B cell (primary cell): Measurements from ENCODE around the gene AIFM2. TPM values are rescaled to one million over a fixed set of nuclear protein-coding genes. Genes with fewer than 3 reads are reported as not detected.

Experiments used
- ATAC-seq: fragments of 200-7000 bp; cut with Tn5 transposase; one replicate; pipeline ENCODE4 v1.10.0; 2021; ENCODE audit warnings: low read depth, mild to moderate bottlenecking, moderate number of reproducible peaks, moderate library complexity
- CTCF ChIA-PET: fragments of 350-600 bp; sonication (Branson Sonifier 250); formaldehyde crosslinking; loops from one replicate; lab custom pipeline; 2021; ENCODE audit warnings: antibody characterized with exemption, inconsistent platforms; lab: Charles Lee
- POLR2A ChIA-PET: fragments of 350-600 bp; sonication (Branson Sonifier 250); formaldehyde crosslinking; loops from one replicate; lab custom pipeline; 2021; ENCODE audit warnings: antibody characterized with exemption; lab: Charles Lee
- DNase-seq: peaks from one replicate; pipeline ENCODE4 v3.0.0; 2013
- H2AFZ ChIP-seq: 2 replicates; pipeline ENCODE4 v1.6.1; 2012; ENCODE audit warnings: mild to moderate bottlenecking, low read depth, low read length; ENCODE audit not compliant: insufficient read depth, poor library complexity, severe bottlenecking
- H3K27ac ChIP-seq, 2 donors: 1 replicate in 1 of 2; 2 replicates in 1 of 2; pipeline ENCODE4 v1.5.1; 2012 to 2013; ENCODE audit warnings: low read length in 2 of 2, mild to moderate bottlenecking in 2 of 2, moderate library complexity in 1 of 2
- H3K27me3 ChIP-seq, 4 experiments: fragments of 200-600 bp in 1 of 4; sonication (generic) in 1 of 4; replicated peaks in 1 of 4; 1 replicate in 2 of 4; 2 replicates in 2 of 4; pipeline versions ENCODE4 v1.6.1 to v1.7.0; 2013 to 2016; ENCODE audit warnings: low read length in 3 of 4, mild to moderate bottlenecking in 2 of 4, mixed read lengths in 1 of 4, moderate library complexity in 1 of 4; ENCODE audit not compliant: insufficient read depth in 4 of 4, control insufficient read depth in 3 of 4; ENCODE audit errors: control extremely low read depth in 1 of 4
- H3K36me3 ChIP-seq, 2 experiments: replicated peaks in 1 of 2; 1 replicate in 1 of 2; 2 replicates in 1 of 2; pipeline versions ENCODE4 v1.6.1 to v1.7.1; 2013; ENCODE audit warnings: low read length in 1 of 2; ENCODE audit not compliant: insufficient read depth in 2 of 2, control insufficient read depth in 1 of 2; ENCODE audit errors: control extremely low read depth in 1 of 2, extremely low read depth in 1 of 2
- H3K4me1 ChIP-seq, 2 donors: fragments of 200-600 bp in 1 of 2; sonication (generic) in 1 of 2; 1 replicate in 1 of 2; 2 replicates in 1 of 2; pipeline versions ENCODE4 v1.5.1 to v1.6.1; 2013 to 2017; ENCODE audit warnings: low read length in 2 of 2; ENCODE audit not compliant: control insufficient read depth in 2 of 2, insufficient read depth in 2 of 2
- H3K4me2 ChIP-seq: replicated peaks from 2 replicates; pipeline ENCODE3; 2012; ENCODE audit warnings: mild to moderate bottlenecking, low read depth, low read length; ENCODE audit not compliant: poor library complexity, severe bottlenecking
- H3K4me3 ChIP-seq, 5 experiments: fragments of 200-600 bp in 1 of 5; sonication (generic) in 1 of 5; 1 replicate in 3 of 5; 2 replicates in 2 of 5; pipeline versions ENCODE4 v1.5.1 to v1.7.0; 2011 to 2016; ENCODE audit warnings: low read length in 4 of 5, mild to moderate bottlenecking in 4 of 5, low read depth in 2 of 5, control low read depth in 1 of 5, moderate library complexity in 1 of 5; ENCODE audit not compliant: insufficient read depth in 1 of 5; ENCODE audit errors: control extremely low read depth in 1 of 5, extremely low read depth in 1 of 5
- H3K79me2 ChIP-seq: fragments of 200-600 bp; sonication (generic); one replicate; pipeline ENCODE4 v1.6.0; 2016; ENCODE audit warnings: low read length; ENCODE audit not compliant: control insufficient read depth, insufficient read depth
- H3K9ac ChIP-seq: fragments of 200-600 bp; sonication (generic); 2 replicates; pipeline ENCODE4 v1.6.1; 2017; ENCODE audit warnings: mild to moderate bottlenecking, low read length, moderate library complexity
- H3K9me3 ChIP-seq, 3 donors: one replicate each; pipeline versions ENCODE4 v1.6.1 to v1.7.1; 2013; ENCODE audit warnings: low read length in 2 of 3; ENCODE audit not compliant: control insufficient read depth in 2 of 3, insufficient read depth in 1 of 3; ENCODE audit errors: control extremely low read depth in 1 of 3
- H4K20me1 ChIP-seq: 2 replicates; pipeline ENCODE4 v1.6.0; 2012; ENCODE audit warnings: mild to moderate bottlenecking, low read length; ENCODE audit not compliant: insufficient read depth, control insufficient read depth, poor library complexity, severe bottlenecking
- H3K27ac Mint-ChIP-seq: one replicate; pipeline ENCODE4 v1.8.0; 2021; ENCODE audit warnings: mixed read lengths
- H3K27me3 Mint-ChIP-seq: one replicate; pipeline ENCODE4 v1.8.0; 2021; ENCODE audit warnings: mixed read lengths
- H3K4me1 Mint-ChIP-seq: one replicate; pipeline ENCODE4 v1.8.0; 2021; ENCODE audit warnings: mixed read lengths
- H3K4me3 Mint-ChIP-seq: one replicate; pipeline ENCODE4 v1.8.0; 2021; ENCODE audit warnings: mixed read lengths
- H3K9me3 Mint-ChIP-seq: one replicate; pipeline ENCODE4 v1.8.0; 2022; ENCODE audit warnings: mixed read lengths; ENCODE audit not compliant: insufficient read depth
- CTCF ChIP-seq: fragments of 200-600 bp; IDR thresholded peaks from one replicate; pipeline ENCODE4 v1.8.0; 2022; ENCODE audit warnings: antibody characterized with exemption, mild to moderate bottlenecking
- EZH2 ChIP-seq: IDR thresholded peaks from 2 replicates; pipeline ENCODE4 v1.6.1; 2012; ENCODE audit warnings: borderline replicate concordance, low read depth, mild to moderate bottlenecking, moderate library complexity, low read length; ENCODE audit not compliant: insufficient read depth, poor library complexity, severe bottlenecking
- WGBS: methylation state at CpG from one replicate; pipeline ENCODE4 v1.1.5; 2013; ENCODE audit warnings: missing lambda C conversion rate; ENCODE audit not compliant: insufficient coverage; 5-methylcytosine and 5-hydroxymethylcytosine counted together
- intact Hi-C: fragments of 100-400 bp; cut with micrococcal nuclease; formaldehyde crosslinking; loops from one replicate; pipeline ENCODE4 v1.10.0; 2022
- polyA plus RNA-seq: library from polyadenylated mRNA; depleted of rRNA; stranded (reverse); fragments of >200 nt; gene quantifications from 2 replicates; pipeline ENCODE4 v1.2.3, GENCODE V29; 2012
- total RNA-seq, 2 donors: library from RNA; stranded (reverse); fragments of 120-200 nt in 1 of 2; gene quantifications; 1 replicate in 1 of 2; 2 replicates in 1 of 2; pipeline versions ENCODE4 v1.2.3 to v1.2.4, GENCODE V29; 2013 to 2022

The AIFM2 gene
- total and polyA plus RNA-seq, 2 donors (not counting 1 experiment from before 2014, with no cell fraction given) = 5.6 to 8.1 TPM

GRCh38 chr10:70078937-70079336 is 53.7 kb downstream of the AIFM2 start:
- TF ChIP-seq CTCF (no peak), EZH2 (no peak)
- no peak overlapping the region for H3K27ac Mint-ChIP-seq
- peaks cover 9% of the 10 kb centered on the region for H3K27me3 Mint-ChIP-seq
- ChIA-PET CTCF (no interaction called here), POLR2A (no interaction called here)
- no peak overlapping the region for H3K9ac ChIP-seq
- WGBS = 87% methylated on average over 7 of the region's 7 CpGs
- no peaks in the 10 kb centered on the region for H3K9me3 ChIP-seq
- H2AFZ ChIP-seq = no peak overlapping the region
- no peaks in the 10 kb centered on the region for H3K27me3 ChIP-seq
- H3K4me1 ChIP-seq = no peaks in the 10 kb centered on the region
- no peaks in the 10 kb centered on the region for H3K36me3 ChIP-seq
- H3K4me1 Mint-ChIP-seq = no peaks in the 10 kb centered on the region
- no peak overlapping the region for H3K4me3 Mint-ChIP-seq
- H3K4me2 ChIP-seq = no peak overlapping the region
- no peaks in the 10 kb centered on the region for H4K20me1 ChIP-seq
- intact Hi-C loops = no loop called here
- ATAC-seq = no peak
- no peaks in the 10 kb centered on the region for H3K79me2 ChIP-seq
- no peak overlapping the region for H3K4me3 ChIP-seq
- no peaks in the 10 kb centered on the region for H3K9me3 Mint-ChIP-seq
- DNase-seq = no peak
- no peak overlapping the region for H3K27ac ChIP-seq

GRCh38 chr10:70078329-70078728 is 54.3 kb downstream of the AIFM2 start:
- H3K9me3 ChIP-seq = no peaks in the 10 kb centered on the region
- H3K4me3 Mint-ChIP-seq = no peak overlapping the region
- no peak overlapping the region for H3K4me2 ChIP-seq
- no peaks in the 10 kb centered on the region for H3K4me1 Mint-ChIP-seq
- intact Hi-C loops = no loop called here
- H3K4me1 ChIP-seq = no peaks in the 10 kb centered on the region
- no peak overlapping the region for H3K27ac ChIP-seq
- DNase-seq (no peak), ATAC-seq (no peak)
- CTCF ChIA-PET = interaction anchor here (1.4 kb wide), 1 partner anchor 37 kb away, joined by 4 read pairs; no protein-coding TSS in a partner anchor
- H3K4me3 ChIP-seq = no peak overlapping the region
- POLR2A ChIA-PET = no interaction called here
- H2AFZ ChIP-seq = no peak overlapping the region
- H3K27ac Mint-ChIP-seq = no peak overlapping the region
- TF ChIP-seq CTCF (no peak), EZH2 (no peak)
- H3K9me3 Mint-ChIP-seq = no peaks in the 10 kb centered on the region
- H3K27me3 Mint-ChIP-seq = peaks cover 9% of the 10 kb centered on the region
- WGBS = 96% methylated on average over 4 of the region's 5 CpGs
- no peaks in the 10 kb centered on the region for H3K36me3 ChIP-seq
- H4K20me1 ChIP-seq = no peaks in the 10 kb centered on the region
- no peaks in the 10 kb centered on the region for H3K79me2 ChIP-seq
- H3K27me3 ChIP-seq = no peaks in the 10 kb centered on the region
- H3K9ac ChIP-seq = no peak overlapping the region
